ENCODE measurements around the gene PSKH1.

PSKH1 gene

DNA sequence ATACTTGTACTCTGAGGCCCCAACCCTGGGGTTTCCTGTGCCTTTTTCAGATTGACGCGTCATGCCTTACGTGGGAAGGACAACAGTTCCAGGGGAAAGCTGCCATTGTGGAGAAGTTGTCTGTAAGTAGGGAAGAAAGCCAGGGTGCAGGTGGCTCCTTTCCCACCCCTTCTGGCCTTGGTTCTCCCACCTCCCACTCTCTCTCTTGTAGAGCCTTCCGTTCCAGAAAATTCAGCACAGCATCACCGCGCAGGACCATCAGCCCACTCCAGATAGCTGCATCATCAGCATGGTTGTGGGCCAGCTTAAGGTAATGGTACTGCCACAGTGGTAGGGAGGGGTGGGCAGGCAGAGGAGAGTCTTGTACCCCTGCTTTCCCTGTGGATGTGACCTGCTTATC, 24.8 kb upstream of the PSKH1 start:
- no peak for DNase-seq

DNA sequence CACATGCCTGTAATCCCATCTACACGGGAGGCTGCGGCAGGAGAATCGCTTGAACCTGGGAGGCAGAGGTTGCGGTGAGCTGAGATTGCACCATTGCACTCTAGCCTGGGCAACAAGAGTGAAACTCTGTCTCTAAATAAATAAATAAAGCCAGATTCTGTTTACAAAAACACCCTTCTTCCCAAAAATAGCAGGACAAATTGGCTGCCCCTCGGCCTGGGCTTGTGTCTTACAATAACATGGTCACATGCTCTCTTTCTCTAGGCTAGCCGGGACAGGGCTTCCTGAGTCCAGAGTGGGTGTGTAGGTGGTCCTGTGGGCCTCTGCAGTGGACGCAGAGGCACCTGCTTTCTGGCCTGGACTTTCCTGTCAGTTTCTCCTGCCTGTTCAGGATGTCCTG, 23.4 kb upstream of the PSKH1 start:
- DNase-seq = no peak

DNA sequence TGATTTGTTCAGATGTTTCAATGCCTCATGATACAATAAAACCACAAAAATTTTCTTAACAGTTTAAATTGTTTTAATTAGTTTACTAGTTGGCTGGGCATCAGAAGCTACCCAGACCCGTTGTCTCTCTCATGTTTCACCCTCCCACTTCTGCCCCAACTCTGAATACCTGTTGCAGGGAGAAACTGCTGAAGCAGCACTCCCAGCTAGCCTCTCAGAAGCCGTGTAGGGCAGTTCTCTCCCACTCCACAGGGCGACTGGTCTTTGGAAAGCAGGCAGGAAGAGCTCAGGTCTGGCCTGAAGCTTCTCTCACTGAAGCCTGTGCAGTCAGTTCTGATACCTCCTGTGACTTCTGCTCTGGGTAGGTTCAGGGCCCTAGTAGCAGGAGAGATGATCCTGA, 21.8 kb upstream of the PSKH1 start:
- DNase-seq = no peak

DNA sequence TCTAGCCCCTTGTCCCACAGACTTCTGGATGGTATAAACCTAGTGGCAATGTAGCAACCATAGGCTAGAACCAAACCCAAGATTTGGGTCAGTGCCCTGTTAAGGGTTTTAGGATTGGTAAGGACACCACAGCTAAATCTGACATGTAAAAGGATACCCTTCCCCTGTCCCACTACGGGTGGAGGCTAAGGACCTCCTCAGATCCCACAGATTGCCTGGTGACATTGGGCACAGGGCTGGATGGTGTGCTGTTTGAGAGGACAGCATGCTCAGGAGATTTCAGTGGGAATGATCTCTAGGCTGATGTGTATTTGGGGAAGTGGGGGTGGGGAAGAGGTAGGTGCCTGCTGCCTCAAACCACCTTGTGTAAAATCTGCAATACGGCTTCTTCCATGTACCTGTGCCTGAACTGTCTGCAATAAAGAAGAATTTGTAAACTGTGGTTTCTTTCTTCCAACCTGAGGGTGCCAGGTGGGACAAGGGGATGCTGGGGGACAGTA, 20.9 kb upstream of the PSKH1 start:
- DNase-seq = no peak

DNA sequence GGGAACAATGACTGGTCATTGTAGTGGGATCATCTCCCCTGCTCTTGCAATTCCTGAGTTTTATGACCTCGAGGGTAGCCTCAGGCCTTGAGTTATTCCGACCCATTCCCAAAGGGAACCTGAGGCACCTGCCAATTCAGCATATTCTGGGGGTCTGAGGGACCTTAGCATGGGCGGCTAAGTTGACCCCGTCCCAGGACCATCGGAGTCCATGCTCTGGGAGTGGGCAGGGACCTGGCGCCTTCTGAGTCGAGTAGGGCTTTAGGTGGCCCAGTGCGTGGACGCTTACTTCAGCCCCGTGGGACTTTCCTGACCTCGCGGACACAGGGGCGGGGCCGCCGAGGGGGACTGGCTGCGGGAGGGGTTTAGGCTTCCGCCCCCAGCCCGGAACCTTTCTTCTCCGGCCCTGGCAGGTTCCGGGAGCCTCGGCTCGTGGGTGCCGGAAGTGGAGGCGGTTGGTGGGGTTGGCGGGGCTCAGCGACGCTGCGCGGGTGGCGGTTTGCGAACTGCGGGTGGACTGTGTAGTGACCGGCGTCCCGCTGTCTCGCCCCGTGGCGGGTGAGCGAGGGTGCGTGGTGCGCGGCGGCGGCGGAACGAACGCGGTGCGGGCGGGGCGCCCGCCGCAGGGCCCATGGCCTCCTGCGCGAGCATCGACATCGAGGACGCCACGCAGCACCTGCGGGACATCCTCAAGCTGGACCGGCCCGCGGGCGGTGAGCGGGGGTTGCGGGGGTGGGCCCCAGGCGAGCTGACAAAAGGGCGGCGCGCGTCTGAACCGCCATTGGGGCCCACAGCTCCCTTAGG, 20.2 kb upstream of the PSKH1 start, which contains the start of gene EDC4:
EDC4 (plus strand) TSS at position 422 of the 804 bp plus-strand sequence; CDS start at position 632, 210 bp downstream.
- DNase-seq = no peak

DNA sequence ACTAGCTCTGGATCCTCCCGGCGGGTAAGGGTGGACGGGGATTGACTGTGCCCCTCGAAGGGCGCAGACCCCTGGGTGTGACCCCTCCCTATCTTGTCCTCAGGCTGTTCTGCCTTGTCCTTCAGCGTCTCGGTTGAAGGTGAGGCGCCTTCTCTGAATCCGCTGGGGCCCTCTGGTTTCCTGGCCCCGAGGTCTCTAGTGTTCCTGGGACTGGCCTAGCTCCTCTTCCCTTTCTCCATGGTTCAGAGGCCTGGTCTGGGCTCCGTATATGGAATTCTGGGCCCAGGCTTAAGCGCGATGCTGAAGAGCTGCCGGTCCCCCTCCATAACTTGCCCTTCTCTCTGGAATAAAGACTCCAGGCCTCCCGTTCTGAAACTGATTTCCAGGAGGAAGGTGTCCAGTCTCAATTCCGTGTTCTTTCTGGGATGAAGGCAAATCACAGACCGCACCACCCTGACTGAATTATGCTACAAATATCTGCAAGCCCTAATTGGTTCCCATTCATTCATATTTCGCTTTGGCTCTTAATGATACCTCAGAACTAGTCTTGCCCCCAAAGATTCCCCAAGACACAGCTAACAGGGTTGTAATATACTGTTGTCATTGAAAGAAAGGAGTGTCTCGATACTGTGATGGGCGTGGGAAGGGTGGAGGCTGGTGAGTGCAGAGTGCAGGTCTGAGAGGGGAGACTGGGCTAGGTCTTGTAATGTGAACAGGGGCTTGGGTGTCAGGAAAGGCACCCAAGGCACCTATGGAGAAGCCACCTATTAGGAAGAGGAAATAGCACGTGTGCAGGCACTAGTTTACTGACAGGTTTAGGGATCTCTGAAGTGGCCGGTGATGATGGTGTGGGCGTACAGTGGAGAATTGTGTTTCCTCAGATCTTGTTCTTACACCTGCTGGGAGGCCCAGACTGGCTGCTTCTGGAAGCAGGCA, 19.4 kb upstream of the PSKH1 start:
- no peak for DNase-seq

DNA sequence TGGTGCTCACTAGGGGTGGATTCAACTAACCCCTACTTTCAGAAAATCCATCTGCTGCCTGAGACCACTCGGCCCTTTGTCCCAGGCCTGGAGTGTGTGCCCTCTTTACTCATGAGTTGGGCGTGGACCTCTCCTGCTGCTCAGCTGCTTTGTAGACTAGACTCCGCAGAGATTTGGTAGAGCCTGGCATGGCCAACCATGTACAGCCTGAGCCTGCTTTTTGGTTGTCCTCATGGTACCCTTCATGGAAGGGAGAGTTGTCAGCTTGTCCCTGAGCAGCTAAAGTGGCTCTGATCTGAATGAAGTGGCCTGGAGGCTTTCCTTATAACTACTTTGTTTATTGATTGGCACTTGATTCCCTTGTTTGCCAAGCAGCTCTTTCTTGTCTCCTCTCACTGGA, 18.7 kb upstream of the PSKH1 start:
- DNase-seq = no peak

DNA sequence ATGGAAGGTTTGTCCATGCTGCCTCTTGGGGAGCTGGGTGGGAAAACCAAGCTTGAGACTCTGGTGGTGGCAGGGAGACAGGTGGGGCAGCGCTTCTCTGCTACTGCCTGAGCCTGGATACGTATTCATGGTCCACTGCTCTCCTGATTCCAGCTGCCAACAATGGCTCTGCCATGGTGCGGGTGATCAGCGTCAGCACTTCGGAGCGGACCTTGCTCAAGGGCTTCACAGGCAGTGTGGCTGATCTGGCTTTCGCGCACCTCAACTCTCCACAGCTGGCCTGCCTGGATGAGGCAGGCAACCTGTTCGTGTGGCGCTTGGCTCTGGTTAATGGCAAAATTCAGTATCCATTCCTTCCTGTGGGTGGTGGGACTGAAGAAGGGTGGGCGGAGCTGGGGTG, 16.0 kb upstream of the PSKH1 start:
- no peak for DNase-seq

DNA sequence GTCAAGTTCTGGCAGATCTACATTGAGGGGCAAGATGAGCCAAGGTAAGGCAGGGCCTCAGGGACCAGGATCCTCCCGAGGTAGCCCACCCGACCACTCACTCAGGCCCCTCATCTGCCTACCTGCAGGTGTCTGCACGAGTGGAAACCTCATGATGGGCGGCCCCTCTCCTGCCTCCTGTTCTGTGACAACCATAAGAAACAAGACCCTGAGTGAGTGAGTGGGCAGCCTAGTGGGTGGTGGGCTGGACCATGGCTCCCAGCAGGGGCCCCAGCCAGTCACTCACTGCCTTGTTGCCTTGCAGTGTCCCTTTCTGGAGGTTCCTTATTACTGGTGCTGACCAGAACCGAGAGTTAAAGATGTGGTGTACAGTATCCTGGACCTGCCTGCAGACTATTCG, 14.8 kb upstream of the PSKH1 start:
- DNase-seq = no peak

DNA sequence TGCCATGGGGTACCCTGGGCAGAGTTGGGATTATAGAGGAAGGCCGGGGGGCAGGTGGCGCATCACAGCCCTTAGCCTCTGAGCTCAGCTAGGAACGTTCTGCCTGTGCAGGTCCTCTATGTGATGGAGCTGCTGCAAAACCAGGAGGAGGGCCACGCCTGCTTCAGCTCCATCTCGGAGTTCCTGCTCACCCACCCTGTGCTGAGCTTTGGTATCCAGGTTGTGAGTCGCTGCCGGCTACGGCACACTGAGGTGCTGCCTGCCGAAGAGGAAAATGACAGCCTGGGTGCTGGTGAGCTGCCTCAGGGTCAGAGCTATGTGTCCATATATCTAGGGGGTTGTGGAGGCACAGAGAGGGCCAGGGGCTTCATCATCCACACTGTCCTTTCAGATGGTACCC, 14.2 kb upstream of the PSKH1 start:
- DNase-seq = no peak

DNA sequence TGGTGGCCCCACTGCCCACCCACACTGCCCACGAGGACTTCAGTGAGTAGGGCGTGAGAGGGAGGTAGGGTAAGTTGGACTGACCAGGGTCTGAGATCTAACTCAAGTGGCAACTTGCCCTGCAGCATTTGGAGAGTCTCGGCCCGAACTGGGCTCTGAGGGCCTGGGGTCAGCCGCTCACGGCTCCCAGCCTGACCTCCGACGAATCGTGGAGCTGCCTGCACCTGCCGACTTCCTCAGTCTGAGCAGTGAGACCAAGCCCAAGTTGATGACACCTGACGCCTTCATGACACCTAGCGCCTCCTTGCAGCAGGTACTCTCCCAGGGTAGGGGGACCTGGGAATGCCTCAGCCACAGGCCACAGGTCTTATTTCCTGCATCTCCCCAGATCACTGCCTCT, 13.6 kb upstream of the PSKH1 start:
- DNase-seq = no peak

DNA sequence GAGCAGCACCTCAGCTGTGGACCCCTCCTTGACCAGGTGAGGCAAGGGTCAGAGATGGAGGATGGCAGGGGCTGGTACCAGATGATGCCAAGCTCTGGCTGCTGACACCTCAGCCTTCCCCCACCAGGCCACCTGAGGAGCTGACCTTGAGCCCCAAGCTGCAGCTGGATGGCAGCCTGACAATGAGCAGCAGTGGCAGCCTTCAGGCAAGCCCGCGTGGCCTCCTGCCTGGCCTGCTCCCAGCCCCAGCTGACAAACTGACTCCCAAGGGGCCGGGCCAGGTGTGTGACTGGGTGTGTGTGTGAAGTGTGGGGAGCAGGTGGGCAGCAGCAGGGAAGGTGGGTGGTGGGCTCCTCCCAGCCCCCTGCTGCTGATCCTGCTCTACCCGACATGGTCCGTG, 13.1 kb upstream of the PSKH1 start:
- DNase-seq = no peak

DNA sequence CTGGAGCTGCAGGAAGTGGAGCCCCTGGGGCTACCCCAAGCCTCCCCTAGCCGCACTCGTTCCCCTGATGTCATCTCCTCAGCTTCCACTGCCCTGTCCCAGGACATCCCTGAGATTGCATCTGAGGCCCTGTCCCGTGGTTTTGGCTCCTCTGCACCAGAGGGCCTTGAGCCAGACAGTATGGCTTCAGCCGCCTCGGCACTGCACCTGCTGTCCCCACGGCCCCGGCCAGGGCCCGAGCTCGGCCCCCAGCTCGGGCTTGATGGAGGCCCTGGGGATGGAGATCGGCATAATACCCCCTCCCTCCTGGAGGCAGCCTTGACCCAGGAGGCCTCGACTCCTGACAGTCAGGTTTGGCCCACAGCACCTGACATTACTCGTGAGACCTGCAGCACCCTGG, 12.5 kb upstream of the PSKH1 start:
- no peak for DNase-seq

DNA sequence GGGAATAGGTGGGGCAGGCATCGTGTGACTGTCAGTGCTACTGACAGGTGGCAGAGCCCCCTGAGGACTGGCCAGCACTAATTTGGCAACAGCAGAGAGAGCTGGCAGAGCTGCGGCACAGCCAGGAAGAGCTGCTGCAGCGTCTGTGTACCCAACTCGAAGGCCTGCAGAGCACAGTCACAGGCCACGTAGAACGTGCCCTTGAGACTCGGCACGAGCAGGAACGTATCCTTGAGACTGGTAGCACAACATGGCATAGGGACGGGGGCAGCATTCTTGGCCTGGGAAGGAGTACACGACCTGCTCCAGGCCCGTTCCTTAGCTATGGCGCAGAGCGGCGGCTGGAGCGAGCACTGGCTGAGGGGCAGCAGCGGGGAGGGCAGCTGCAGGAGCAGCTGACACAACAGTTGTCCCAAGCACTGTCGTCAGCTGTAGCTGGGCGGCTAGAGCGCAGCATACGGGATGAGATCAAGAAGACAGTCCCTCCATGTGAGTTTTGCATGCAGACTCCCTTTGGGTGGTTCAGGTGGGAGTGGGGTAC, 11.4 kb upstream of the PSKH1 start:
- no peak for DNase-seq

DNA sequence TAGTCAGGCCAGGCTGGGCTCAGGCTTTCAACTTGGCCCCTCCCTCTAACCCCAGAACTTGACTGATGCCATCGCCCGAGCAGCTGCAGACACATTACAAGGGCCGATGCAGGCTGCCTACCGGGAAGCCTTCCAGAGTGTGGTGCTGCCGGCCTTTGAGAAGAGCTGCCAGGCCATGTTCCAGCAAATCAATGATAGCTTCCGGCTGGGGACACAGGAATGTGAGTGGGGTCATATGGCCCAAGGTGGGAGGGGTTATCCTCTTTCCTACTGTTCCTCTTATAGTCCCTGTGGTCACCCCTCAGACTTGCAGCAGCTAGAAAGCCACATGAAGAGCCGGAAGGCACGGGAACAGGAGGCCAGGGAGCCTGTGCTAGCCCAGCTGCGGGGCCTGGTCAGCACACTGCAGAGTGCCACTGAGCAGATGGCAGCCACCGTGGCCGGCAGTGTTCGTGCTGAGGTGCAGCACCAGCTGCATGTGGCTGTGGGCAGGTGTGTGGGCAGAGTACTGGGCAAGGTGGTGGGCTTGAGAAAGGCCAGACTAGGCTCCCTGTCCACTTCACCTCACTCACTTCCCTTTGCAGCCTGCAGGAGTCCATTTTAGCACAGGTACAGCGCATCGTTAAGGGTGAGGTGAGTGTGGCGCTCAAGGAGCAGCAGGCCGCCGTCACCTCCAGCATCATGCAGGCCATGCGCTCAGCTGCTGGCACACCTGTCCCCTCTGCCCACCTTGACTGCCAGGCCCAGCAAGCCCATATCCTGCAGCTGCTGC, 10.5 kb upstream of the PSKH1 start:
- no peak for DNase-seq

DNA sequence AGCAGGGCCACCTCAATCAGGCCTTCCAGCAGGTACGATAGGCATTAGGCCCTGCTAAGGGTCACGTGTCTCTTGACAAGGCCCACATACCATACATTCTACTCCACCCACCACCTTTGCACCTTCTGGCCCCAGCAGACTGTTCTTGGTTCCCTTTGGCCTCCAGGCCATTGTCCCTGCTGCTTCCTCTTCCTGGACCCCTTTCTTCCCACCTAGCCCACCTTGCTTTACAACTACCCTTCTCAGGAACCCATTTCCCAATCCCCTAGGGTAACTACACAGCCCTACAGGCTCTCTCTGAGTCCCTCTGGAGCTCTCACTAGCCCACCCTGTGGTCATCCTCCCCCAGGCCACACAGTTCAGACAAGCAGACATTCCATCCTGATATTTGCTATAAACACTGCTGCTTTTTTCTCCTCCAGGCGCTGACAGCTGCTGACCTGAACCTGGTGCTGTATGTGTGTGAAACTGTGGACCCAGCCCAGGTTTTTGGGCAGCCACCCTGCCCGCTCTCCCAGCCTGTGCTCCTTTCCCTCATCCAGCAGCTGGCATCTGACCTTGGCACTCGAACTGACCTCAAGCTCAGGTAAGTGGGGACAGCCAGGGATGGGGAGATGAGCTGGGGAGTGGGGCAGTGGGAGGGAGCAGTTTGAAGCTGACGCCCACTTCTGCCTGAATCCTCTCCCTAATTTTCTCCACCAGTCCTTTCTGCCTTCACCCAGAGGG, 9.7 kb upstream of the PSKH1 start:
- no peak for DNase-seq

DNA sequence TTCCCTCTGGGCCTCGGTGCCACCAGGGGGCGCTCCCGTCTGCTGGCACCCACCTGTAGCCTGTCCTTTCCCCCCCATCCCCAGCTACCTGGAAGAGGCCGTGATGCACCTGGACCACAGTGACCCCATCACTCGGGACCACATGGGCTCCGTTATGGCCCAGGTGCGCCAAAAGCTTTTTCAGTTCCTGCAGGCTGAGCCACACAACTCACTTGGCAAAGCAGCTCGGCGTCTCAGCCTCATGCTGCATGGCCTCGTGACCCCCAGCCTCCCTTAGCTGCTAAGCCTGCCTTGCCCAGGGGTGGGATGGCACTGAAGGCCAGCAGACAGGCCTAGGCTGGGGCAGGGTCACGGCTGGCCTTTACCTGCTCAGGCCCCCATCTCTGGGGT, 9.2 kb upstream of the PSKH1 start:
- no peak for DNase-seq

DNA sequence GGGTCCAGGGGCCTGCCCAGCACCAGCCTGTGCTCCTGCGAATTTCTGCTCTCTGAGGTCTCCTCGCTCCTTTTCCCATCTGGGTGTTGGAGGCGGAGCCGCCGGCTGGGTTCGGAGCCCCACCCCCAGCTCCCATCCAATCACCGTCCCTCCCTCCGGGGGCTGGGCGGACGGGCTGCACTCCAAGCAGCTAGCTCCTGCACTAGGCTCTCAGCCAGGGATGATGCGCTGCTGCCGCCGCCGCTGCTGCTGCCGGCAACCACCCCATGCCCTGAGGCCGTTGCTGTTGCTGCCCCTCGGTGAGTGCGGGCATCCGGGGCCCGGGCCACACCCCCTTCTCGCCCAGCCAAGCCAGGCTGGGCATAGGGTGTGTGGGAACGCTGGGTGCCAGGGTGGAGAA, 8.4 kb upstream of the PSKH1 start, which contains the start of gene NRN1L:
NRN1L (plus strand) TSS at position 202 of the 400 bp plus-strand sequence; CDS start at position 221, 19 bp downstream.
- DNase-seq = no peak

DNA sequence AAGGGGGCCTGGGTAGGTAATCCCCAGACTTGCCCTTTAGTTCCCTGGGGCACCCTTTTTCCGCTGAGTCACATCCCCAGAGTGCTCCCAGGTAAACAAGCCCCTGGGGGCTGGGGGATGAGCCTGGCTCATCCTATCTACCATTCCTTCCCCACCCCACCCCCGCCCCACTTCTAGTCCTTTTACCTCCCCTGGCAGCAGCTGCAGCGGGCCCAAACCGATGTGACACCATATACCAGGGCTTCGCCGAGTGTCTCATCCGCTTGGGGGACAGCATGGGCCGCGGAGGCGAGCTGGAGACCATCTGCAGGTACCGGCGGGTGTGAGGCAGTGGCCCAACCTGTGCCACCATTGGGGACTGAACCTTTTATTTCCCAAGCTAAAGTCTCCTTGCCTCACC, 7.5 kb upstream of the PSKH1 start:
- DNase-seq = no peak

DNA sequence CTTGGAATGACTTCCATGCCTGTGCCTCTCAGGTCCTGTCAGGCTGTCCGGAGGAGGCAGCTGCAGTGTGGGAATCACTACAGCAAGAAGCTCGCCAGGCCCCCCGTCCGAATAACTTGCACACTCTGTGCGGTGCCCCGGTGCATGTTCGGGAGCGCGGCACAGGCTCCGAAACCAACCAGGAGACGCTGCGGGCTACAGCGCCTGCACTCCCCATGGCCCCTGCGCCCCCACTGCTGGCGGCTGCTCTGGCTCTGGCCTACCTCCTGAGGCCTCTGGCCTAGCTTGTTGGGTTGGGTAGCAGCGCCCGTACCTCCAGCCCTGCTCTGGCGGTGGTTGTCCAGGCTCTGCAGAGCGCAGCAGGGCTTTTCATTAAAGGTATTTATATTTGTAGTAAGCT, 7.1 kb upstream of the PSKH1 start:
- DNase-seq = no peak

DNA sequence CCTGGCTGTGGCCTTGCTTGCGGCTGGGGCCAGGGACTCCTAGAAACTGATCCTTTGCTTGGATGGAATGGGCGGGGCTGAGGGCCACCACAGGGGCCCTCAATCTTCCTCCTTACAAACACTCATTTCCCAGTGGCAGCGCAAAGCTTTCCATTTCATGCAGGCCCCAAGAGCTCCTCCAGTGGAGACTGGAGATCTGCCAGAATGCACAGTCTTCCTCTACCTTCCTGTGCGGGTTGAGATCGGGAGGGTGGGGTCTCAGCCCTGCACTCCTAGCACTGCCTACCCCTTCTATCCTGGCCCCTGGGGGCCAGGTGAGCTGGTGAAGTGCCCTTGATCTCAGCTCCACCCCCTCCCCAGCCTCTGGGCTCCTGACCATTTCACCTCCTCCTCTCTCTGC, 6.7 kb upstream of the PSKH1 start:
- no peak for DNase-seq

DNA sequence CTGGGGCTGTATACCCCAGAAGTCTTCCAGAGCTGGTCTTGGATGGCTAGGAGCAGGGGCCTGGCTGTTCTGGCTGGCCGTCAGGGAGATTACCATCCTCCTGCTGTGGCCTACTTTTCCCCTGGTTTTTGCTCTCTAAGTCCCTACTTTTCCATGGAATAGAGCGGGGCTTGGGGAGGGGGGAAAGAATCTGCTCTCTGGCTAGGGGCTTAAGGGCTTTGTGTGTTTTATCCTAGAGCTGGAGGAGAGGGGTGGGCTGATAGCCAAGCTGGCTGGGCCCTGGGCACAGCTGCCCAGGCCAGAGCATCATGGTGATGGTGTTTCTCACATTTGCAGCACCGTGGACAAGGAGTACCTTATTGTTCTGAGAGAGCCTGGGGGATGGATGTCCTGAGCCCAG, 4.7 kb upstream of the PSKH1 start:
- DNase-seq = no peak
